Measurements from ENCODE around the gene TSC22D1. TPM values are rescaled to one million over a fixed set of nuclear protein-coding genes. Genes with fewer than 3 reads are reported as not detected.

TSC22D1 gene
- total RNA-seq, 1 experiment from 2014 or later, result 72.5 TPM

- Mint-ChIP-seq H3K36me3 (peaks cover 19% of the 10 kb centered on the region), H3K27ac (no peak overlapping the region), H3K27me3 (ENCODE audit: low read depth) (no peaks in the 10 kb centered on the region), H3K4me3 (no peak overlapping the region), H3K9me3 (peaks cover 18% of the 10 kb centered on the region), H3K4me1 (peaks cover 10% of the 10 kb centered on the region)
- ATAC-seq, result no peak
- ChIA-PET CTCF (no interaction called here), POLR2A (no interaction called here)
- TF ChIP-seq ZNF263 (CRISPR knock-in tag; IDR thresholded peaks at IDR 0.05; ENCODE audit: low read depth) (no peak), MYBL2 (CRISPR knock-in tag; IDR thresholded peaks at IDR 0.05) (no peak), CREM (CRISPR knock-in tag; IDR thresholded peaks at IDR 0.05) (no peak), ZNF396 (CRISPR knock-in tag; IDR thresholded peaks at IDR 0.05; ENCODE audit: borderline replicate concordance) (no peak), JAZF1 (CRISPR knock-in tag; IDR thresholded peaks at IDR 0.05) (no peak), PRRX2 (CRISPR knock-in tag; IDR thresholded peaks at IDR 0.05) (no peak), ESRRA (CRISPR knock-in tag; IDR thresholded peaks at IDR 0.05; ENCODE audit: borderline replicate concordance) (no peak)
- TF ChIP-seq, protein P1, sequence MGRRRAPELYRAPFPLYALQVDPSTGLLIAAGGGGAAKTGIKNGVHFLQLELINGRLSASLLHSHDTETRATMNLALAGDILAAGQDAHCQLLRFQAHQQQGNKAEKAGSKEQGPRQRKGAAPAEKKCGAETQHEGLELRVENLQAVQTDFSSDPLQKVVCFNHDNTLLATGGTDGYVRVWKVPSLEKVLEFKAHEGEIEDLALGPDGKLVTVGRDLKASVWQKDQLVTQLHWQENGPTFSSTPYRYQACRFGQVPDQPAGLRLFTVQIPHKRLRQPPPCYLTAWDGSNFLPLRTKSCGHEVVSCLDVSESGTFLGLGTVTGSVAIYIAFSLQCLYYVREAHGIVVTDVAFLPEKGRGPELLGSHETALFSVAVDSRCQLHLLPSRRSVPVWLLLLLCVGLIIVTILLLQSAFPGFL (CRISPR knock-in tag; IDR thresholded peaks at IDR 0.05; ENCODE audit: borderline replicate concordance), result no peak
- TF ChIP-seq, protein P2, sequence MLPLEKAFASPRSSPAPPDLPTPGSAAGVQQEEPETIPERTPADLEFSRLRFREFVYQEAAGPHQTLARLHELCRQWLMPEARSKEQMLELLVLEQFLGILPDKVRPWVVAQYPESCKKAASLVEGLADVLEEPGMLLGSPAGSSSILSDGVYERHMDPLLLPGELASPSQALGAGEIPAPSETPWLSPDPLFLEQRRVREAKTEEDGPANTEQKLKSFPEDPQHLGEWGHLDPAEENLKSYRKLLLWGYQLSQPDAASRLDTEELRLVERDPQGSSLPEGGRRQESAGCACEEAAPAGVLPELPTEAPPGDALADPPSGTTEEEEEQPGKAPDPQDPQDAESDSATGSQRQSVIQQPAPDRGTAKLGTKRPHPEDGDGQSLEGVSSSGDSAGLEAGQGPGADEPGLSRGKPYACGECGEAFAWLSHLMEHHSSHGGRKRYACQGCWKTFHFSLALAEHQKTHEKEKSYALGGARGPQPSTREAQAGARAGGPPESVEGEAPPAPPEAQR (CRISPR knock-in tag; IDR thresholded peaks at IDR 0.05), result no peak
- no peak for DNase-seq (ENCODE audit: low spot score)
Observed at GRCh38 chr13:44452418-44452817, 123.7 kb downstream of the TSC22D1 start.

GRCh38 chr13:44451651-44452050 lies 124.5 kb downstream of the TSC22D1 start:
- POLR2A ChIA-PET, result interaction anchor here (0.6 kb wide), 1 partner anchor 319 kb away, joined by 3 read pairs; no protein-coding TSS in a partner anchor
- ATAC-seq, result no peak; the same call in 1 of the 2 replicates
- 0 out of 2 replicates have a peak overlapping the region, but pooled peaks have one; percentile 26 for H3K27ac Mint-ChIP-seq
- peaks cover 11% of the 10 kb centered on the region for H3K9me3 Mint-ChIP-seq
- H3K4me3 Mint-ChIP-seq, result no peak overlapping the region
- CTCF ChIA-PET, result no interaction called here
- TF ChIP-seq SMAD3 (CRISPR knock-in tag; IDR thresholded peaks at IDR 0.05; ENCODE audit: borderline replicate concordance), result no peak
- TF ChIP-seq ESRRA (CRISPR knock-in tag; IDR thresholded peaks at IDR 0.05; ENCODE audit: borderline replicate concordance), result no peak
- no peak for TF ChIP-seq NFYB (CRISPR knock-in tag; conservative IDR thresholded peaks at IDR 0.05; ENCODE audit: low read depth)
- no peak for TF ChIP-seq GABPB1 (CRISPR knock-in tag; IDR thresholded peaks at IDR 0.05)
- no peak for TF ChIP-seq ERG (CRISPR knock-in tag; IDR thresholded peaks at IDR 0.05)
- no peak for TF ChIP-seq IRF2 (CRISPR knock-in tag; IDR thresholded peaks at IDR 0.05; ENCODE audit: borderline replicate concordance, low read depth)
- no peak for TF ChIP-seq ETV6 (CRISPR knock-in tag; IDR thresholded peaks at IDR 0.05)
- no peak for TF ChIP-seq CREB1 (CRISPR knock-in tag; IDR thresholded peaks at IDR 0.05)
- no peak for TF ChIP-seq CREM (CRISPR knock-in tag; IDR thresholded peaks at IDR 0.05)
- TF ChIP-seq ZNF671 (CRISPR knock-in tag; IDR thresholded peaks at IDR 0.05), result no peak
- peaks cover 12% of the 10 kb centered on the region for H3K36me3 Mint-ChIP-seq
- no peak for DNase-seq (ENCODE audit: low spot score)
- peaks cover 10% of the 10 kb centered on the region for H3K4me1 Mint-ChIP-seq
- no peaks in the 10 kb centered on the region for H3K27me3 Mint-ChIP-seq (ENCODE audit: low read depth)

DNA sequence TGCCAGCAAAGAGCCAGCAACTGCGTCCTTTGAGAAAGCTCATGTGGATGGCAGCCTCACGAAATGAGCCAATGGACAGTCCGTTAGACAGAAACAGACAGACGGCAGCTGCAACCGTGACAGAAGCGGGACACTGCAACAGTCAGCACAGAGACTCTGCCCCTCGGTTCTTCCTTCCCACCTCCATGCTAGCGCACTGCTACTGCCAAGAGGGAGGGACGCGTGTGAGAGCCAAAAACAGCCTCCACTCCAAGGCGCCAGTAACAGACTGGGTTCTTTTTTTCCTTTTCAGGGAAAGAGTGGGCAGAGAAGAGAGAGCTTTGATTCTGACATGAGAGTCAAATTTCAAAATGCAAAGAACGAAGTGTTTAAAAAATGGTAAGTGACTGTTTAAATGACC lies 125.0 kb downstream of the TSC22D1 start:
- Mint-ChIP-seq H3K27me3 (ENCODE audit: low read depth) (no peaks in the 10 kb centered on the region), H3K27ac (no peak overlapping the region; the same call in 1 of the 2 replicates), H3K4me3 (no peak overlapping the region), H3K9me3 (peaks cover 6% of the 10 kb centered on the region), H3K4me1 (peaks cover 10% of the 10 kb centered on the region), H3K36me3 (peaks cover 7% of the 10 kb centered on the region)
- TF ChIP-seq, protein P3, sequence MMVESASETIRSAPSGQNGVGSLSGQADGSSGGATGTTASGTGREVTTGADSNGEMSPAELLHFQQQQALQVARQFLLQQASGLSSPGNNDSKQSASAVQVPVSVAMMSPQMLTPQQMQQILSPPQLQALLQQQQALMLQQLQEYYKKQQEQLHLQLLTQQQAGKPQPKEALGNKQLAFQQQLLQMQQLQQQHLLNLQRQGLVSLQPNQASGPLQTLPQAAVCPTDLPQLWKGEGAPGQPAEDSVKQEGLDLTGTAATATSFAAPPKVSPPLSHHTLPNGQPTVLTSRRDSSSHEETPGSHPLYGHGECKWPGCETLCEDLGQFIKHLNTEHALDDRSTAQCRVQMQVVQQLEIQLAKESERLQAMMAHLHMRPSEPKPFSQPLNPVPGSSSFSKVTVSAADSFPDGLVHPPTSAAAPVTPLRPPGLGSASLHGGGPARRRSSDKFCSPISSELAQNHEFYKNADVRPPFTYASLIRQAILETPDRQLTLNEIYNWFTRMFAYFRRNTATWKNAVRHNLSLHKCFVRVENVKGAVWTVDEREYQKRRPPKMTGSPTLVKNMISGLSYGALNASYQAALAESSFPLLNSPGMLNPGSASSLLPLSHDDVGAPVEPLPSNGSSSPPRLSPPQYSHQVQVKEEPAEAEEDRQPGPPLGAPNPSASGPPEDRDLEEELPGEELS (CRISPR knock-in tag; IDR thresholded peaks at IDR 0.05), result no peak
- TF ChIP-seq ZNF121 (CRISPR knock-in tag; IDR thresholded peaks at IDR 0.05), result no peak
- no peak for TF ChIP-seq NR3C1 (CRISPR knock-in tag; conservative IDR thresholded peaks at IDR 0.05; ENCODE audit: low read depth)
- no peak for TF ChIP-seq NR1H2 (CRISPR knock-in tag; IDR thresholded peaks at IDR 0.05)
- TF ChIP-seq JUN (CRISPR knock-in tag; IDR thresholded peaks at IDR 0.05), result no peak
- TF ChIP-seq, protein P4, sequence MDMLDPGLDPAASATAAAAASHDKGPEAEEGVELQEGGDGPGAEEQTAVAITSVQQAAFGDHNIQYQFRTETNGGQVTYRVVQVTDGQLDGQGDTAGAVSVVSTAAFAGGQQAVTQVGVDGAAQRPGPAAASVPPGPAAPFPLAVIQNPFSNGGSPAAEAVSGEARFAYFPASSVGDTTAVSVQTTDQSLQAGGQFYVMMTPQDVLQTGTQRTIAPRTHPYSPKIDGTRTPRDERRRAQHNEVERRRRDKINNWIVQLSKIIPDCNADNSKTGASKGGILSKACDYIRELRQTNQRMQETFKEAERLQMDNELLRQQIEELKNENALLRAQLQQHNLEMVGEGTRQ (CRISPR knock-in tag; IDR thresholded peaks at IDR 0.05), result no peak
- TF ChIP-seq CDX4 (CRISPR knock-in tag; IDR thresholded peaks at IDR 0.05; ENCODE audit: borderline replicate concordance), result no peak
- TF ChIP-seq JAZF1 (CRISPR knock-in tag; IDR thresholded peaks at IDR 0.05), result no peak
- TF ChIP-seq ZNF232 (CRISPR knock-in tag; IDR thresholded peaks at IDR 0.05), result no peak
- TF ChIP-seq ATF1 (CRISPR knock-in tag; IDR thresholded peaks at IDR 0.05), result no peak
- TF ChIP-seq CREB1 (CRISPR knock-in tag; IDR thresholded peaks at IDR 0.05), result no peak
- no peak for ATAC-seq
- CTCF ChIA-PET, result no interaction called here
- no peak for DNase-seq (ENCODE audit: low spot score)
- POLR2A ChIA-PET, result interaction anchor here (0.6 kb wide), 1 partner anchor 320 kb away, joined by 3 read pairs; no protein-coding TSS in a partner anchor

All from WTC11 (cell line).